DND-41 (cell line): ENCODE measurements around the gene FRAT2.

Source experiments
- ATAC-seq: fragments of 200-7000 bp; cut with Tn5 transposase; 3 replicates; pipeline ENCODE4 v1.9.1; 2021; ENCODE audit warnings: low read depth; ENCODE audit not compliant: insufficient read depth
- DNase-seq: peaks from one replicate; pipeline ENCODE4 v3.0.0-alpha.2; 2020
- H2AFZ ChIP-seq: 2 replicates; pipeline ENCODE4 v1.6.0; 2012; ENCODE audit warnings: low read depth, low read length
- H3K27ac ChIP-seq: 2 replicates; pipeline ENCODE4 v1.5.1; 2012; ENCODE audit warnings: low read length, inconsistent platforms
- H3K27me3 ChIP-seq: fragments of 200-600 bp; sonication (generic); 2 replicates; pipeline ENCODE4 v1.6.0; 2012; ENCODE audit warnings: low read length, mild to moderate bottlenecking, inconsistent platforms; ENCODE audit not compliant: insufficient read depth, poor library complexity
- H3K36me3 ChIP-seq: 2 replicates; pipeline ENCODE4 v1.5.1; 2012; ENCODE audit warnings: low read length, inconsistent platforms; ENCODE audit not compliant: insufficient read depth
- H3K4me1 ChIP-seq: 2 replicates; pipeline ENCODE4 v1.5.1; 2012; ENCODE audit warnings: mild to moderate bottlenecking, low read length; ENCODE audit not compliant: insufficient read depth
- H3K4me2 ChIP-seq: 2 replicates; pipeline ENCODE4 v1.6.0; 2012; ENCODE audit warnings: mild to moderate bottlenecking, moderate library complexity, low read length, inconsistent platforms; ENCODE audit not compliant: insufficient read depth
- H3K4me3 ChIP-seq, 2 experiments: fragments of 200-600 bp in 1 of 2; shearing (Covaris generic) in 1 of 2; 2 replicates each; pipeline ENCODE4 v1.5.1; 2012 to 2016; ENCODE audit warnings: inconsistent platforms in 2 of 2, low read length in 2 of 2, mild to moderate bottlenecking in 2 of 2, low read depth in 1 of 2, moderate library complexity in 1 of 2
- H3K79me2 ChIP-seq: 2 replicates; pipeline ENCODE4 v1.6.0; 2012; ENCODE audit warnings: low read length, inconsistent platforms; ENCODE audit not compliant: insufficient read depth
- H3K9ac ChIP-seq: 2 replicates; pipeline ENCODE4 v1.6.0; 2012; ENCODE audit warnings: low read depth, mild to moderate bottlenecking, inconsistent platforms, low read length, moderate library complexity
- H3K9me3 ChIP-seq: 2 replicates; pipeline ENCODE4 v1.5.1; 2012; ENCODE audit warnings: low read length, moderate library complexity, mild to moderate bottlenecking, inconsistent platforms; ENCODE audit not compliant: insufficient read depth, severe bottlenecking
- H4K20me1 ChIP-seq: 2 replicates; pipeline ENCODE4 v1.6.0; 2012; ENCODE audit warnings: low read length; ENCODE audit not compliant: insufficient read depth
- CTCF ChIP-seq: IDR thresholded peaks from 2 replicates; pipeline ENCODE4 v1.5.1; 2012; ENCODE audit warnings: borderline replicate concordance, low read length, moderate library complexity, mild to moderate bottlenecking; ENCODE audit not compliant: poor library complexity, severe bottlenecking; ENCODE audit errors: extremely low read depth
- EZH2 ChIP-seq: IDR thresholded peaks from 3 replicates; pipeline ENCODE4 v1.6.1; 2012; ENCODE audit warnings: borderline replicate concordance, low read depth, mild to moderate bottlenecking, moderate library complexity, low read length, inconsistent platforms; ENCODE audit not compliant: severe bottlenecking

The FRAT2 gene

GRCh38 chr10:97363071-97363470 lies 28.5 kb upstream of the FRAT2 start:
- Histone ChIP-seq H2AFZ (no peak overlapping the region), H3K4me1 (no peaks in the 10 kb centered on the region), H3K36me3 (peaks cover 75% of the 10 kb centered on the region), H3K27me3 (no peaks in the 10 kb centered on the region), H3K4me3 (no peak overlapping the region), H3K27ac (no peak overlapping the region), H4K20me1 (no peaks in the 10 kb centered on the region), H3K4me2 (no peak overlapping the region), H3K79me2 (no peaks in the 10 kb centered on the region), H3K9ac (no peak overlapping the region), H3K9me3 (no peaks in the 10 kb centered on the region)
- DNase-seq (no peak), ATAC-seq (no peak)
- TF ChIP-seq EZH2 (no peak), CTCF (no peak)

GRCh38 chr10:97362310-97363033 lies 27.9 kb upstream of the FRAT2 start:
- H3K9me3 ChIP-seq, result no peaks in the 10 kb centered on the region
- H3K4me3 ChIP-seq, result no peak overlapping the region
- no peak overlapping the region for H3K27ac ChIP-seq
- H3K4me2 ChIP-seq, result no peak overlapping the region
- H3K4me1 ChIP-seq, result no peaks in the 10 kb centered on the region
- H4K20me1 ChIP-seq, result no peaks in the 10 kb centered on the region
- no peak overlapping the region for H3K9ac ChIP-seq
- no peak for DNase-seq
- TF ChIP-seq CTCF (no peak), EZH2 (no peak)
- no peak for ATAC-seq
- no peaks in the 10 kb centered on the region for H3K27me3 ChIP-seq
- H3K36me3 ChIP-seq, result peaks cover 75% of the 10 kb centered on the region
- no peak overlapping the region for H2AFZ ChIP-seq
- H3K79me2 ChIP-seq, result no peaks in the 10 kb centered on the region

- no peak overlapping the region for H2AFZ ChIP-seq
- H3K9ac ChIP-seq, result no peak overlapping the region
- DNase-seq (no peak), ATAC-seq (no peak)
- H3K36me3 ChIP-seq, result peaks cover 76% of the 10 kb centered on the region
- no peaks in the 10 kb centered on the region for H3K79me2 ChIP-seq
- H3K4me1 ChIP-seq, result no peaks in the 10 kb centered on the region
- no peaks in the 10 kb centered on the region for H3K27me3 ChIP-seq
- H3K4me2 ChIP-seq, result no peak overlapping the region
- H3K27ac ChIP-seq, result no peak overlapping the region
- TF ChIP-seq CTCF, result no peak
- TF ChIP-seq EZH2, result no peak
- no peaks in the 10 kb centered on the region for H3K9me3 ChIP-seq
- H4K20me1 ChIP-seq, result no peaks in the 10 kb centered on the region
- H3K4me3 ChIP-seq, result no peak overlapping the region
Measured at GRCh38 chr10:97361537-97361901, 27.0 kb upstream of the FRAT2 start.
